Vagina (tissue), 2 donors: ENCODE results near the gene SPRED3. TPM values are rescaled to one million over a fixed set of nuclear protein-coding genes. Genes with fewer than 3 reads are reported as not detected.
"Not testable (repeated sequence)": the region's sequence is repeated elsewhere in the genome, so short reads cannot be mapped to it uniquely, and the experiment has no call there.

ENCODE experiments used
- DNase-seq, 2 donors: peaks; one replicate each; pipeline ENCODE4 v3.0.0-alpha.2; 2017; ENCODE audit errors: extremely low spot score in 2 of 2
- H3K27ac ChIP-seq: fragments of 200-600 bp; sonication (generic); one replicate; pipeline ENCODE4 v1.5.1; 2019
- H3K27me3 ChIP-seq: fragments of 200-600 bp; sonication (generic); one replicate; pipeline ENCODE4 v1.5.1; 2019
- H3K36me3 ChIP-seq, 2 donors: fragments of 200-600 bp; sonication (generic); one replicate each; pipeline ENCODE4 v1.5.1; 2017 to 2019
- H3K4me1 ChIP-seq: fragments of 200-600 bp; sonication (generic); one replicate; pipeline ENCODE4 v1.5.1; 2019
- H3K4me3 ChIP-seq, 2 donors: fragments of 200-600 bp; sonication (generic); 1 replicate in 1 of 2; 2 replicates in 1 of 2; pipeline ENCODE4 v1.5.1; 2016 to 2019
- H3K9me3 ChIP-seq: fragments of 200-600 bp; sonication (generic); one replicate; pipeline ENCODE4 v1.5.1; 2019
- POLR2A ChIP-seq, 2 donors: fragments of 450-650 bp; IDR thresholded peaks; one replicate each; pipeline ENCODE4 v1.6.1; 2017; ENCODE audit warnings: antibody characterized with exemption in 2 of 2, mild to moderate bottlenecking in 2 of 2, moderate library complexity in 2 of 2
- POLR2AphosphoS5 ChIP-seq, 2 donors: sonication (generic); formaldehyde crosslinking; IDR thresholded peaks; one replicate each; pipeline ENCODE4 v1.9.0; 2017; ENCODE audit warnings: antibody characterized with exemption in 2 of 2, mild to moderate bottlenecking in 2 of 2, low read depth in 1 of 2; ENCODE audit not compliant: insufficient read depth in 1 of 2
- intact Hi-C: fragments of 100-400 bp; cut with DNase I; formaldehyde crosslinking; loops from one replicate; pipeline ENCODE4 v1.15.1; 2023
- total RNA-seq: library from RNA; depleted of rRNA; stranded (reverse); fragments of >200 nt; gene quantifications from one replicate; pipeline ENCODE4 v1.2.3, GENCODE V29; 2016
- TF ChIP-seq, protein P1 (sequence below), 3 experiments: fragments of 450-650 bp in 2 of 3; fragments of 200-600 bp in 1 of 3; sonication (generic) in 1 of 3; IDR thresholded peaks; one replicate each; pipeline ENCODE4 v1.5.1; 2017 to 2019; ENCODE audit warnings: antibody characterized with exemption in 3 of 3, mild to moderate bottlenecking in 2 of 3, moderate library complexity in 2 of 3

Gene SPRED3
- total RNA-seq, 1 donor from 2014 or later, result 0.49 TPM

DNA sequence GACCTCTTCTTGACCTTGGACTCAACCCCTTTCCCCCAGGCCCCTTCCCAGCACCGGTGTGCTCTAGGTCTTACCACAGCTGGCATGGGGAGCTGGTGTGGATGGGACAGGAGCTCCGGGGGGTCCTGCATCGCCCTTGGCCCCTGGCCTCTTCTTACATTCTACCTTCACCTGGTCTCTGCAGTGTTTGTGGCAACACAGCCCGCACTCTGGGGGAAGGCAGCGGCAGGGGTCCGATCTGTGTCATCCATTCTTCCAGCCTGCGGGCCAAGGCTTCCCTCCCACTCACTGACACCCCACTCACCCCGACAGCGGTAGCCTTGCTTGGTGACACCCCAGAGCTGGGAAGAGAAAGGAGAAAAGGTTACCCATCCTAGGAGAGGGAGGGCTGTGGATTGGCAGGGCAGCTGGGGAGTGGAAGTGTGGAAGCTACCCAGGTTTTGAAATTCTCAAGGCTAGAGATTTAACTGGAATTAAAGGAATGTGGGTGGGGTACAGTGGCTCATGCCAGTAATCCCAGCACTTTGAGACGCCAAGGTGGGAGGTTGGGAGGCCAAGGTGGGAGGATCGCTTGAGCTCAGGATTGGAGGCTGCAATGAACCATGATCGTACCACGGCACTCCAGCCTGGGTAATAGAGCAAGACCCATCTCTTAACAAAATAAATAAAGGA lies 22.7 kb downstream of the SPRED3 start:
- no peak for DNase-seq

DNA sequence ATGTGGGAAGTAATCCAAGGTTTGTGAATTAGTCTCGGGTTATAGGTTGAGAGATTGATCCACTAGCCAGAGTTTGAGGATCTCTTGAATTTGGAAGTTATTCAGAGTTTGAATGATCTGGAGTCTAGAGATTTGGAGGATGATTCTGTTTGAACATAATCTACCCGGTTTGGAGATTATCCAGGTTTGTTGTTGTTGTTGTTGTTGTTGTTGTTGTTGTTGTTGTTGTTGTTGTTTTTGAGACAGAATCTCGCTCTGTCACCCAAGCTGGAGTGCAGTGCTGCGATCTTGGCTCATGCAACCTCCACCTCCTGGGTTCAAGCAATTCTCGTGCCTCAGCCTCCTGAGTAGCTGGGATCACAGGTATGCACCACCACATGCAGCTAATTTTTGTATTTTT lies 23.4 kb downstream of the SPRED3 start:
- intact Hi-C loops, result loop anchor here (5.0 kb wide), 1 partner anchor 220 kb away; no protein-coding TSS in a partner anchor
- DNase-seq, result not testable (repeated sequence)

More for the DNA sequence above, 22.7 kb downstream of the SPRED3 start:
- no peaks in the 10 kb centered on the region for H3K27me3 ChIP-seq
- H3K27ac ChIP-seq, result no peak overlapping the region
- no peak overlapping the region for H3K4me3 ChIP-seq
- intact Hi-C loops, result loop anchor here (5.0 kb wide), 1 partner anchor 221 kb away; no protein-coding TSS in a partner anchor
- no peaks in the 10 kb centered on the region for H3K4me1 ChIP-seq
- H3K36me3 ChIP-seq, result peaks cover 0 to 8% of the 10 kb centered on the region in 2 donors
- H3K9me3 ChIP-seq, result no peaks in the 10 kb centered on the region
- TF ChIP-seq POLR2A (IDR thresholded peaks at IDR 0.05) (no peak), POLR2AphosphoS5 (IDR thresholded peaks at IDR 0.05; ENCODE audit: insufficient read depth in 1 of 2, low read depth in 1 of 2) (no peak)
- TF ChIP-seq, protein P1, sequence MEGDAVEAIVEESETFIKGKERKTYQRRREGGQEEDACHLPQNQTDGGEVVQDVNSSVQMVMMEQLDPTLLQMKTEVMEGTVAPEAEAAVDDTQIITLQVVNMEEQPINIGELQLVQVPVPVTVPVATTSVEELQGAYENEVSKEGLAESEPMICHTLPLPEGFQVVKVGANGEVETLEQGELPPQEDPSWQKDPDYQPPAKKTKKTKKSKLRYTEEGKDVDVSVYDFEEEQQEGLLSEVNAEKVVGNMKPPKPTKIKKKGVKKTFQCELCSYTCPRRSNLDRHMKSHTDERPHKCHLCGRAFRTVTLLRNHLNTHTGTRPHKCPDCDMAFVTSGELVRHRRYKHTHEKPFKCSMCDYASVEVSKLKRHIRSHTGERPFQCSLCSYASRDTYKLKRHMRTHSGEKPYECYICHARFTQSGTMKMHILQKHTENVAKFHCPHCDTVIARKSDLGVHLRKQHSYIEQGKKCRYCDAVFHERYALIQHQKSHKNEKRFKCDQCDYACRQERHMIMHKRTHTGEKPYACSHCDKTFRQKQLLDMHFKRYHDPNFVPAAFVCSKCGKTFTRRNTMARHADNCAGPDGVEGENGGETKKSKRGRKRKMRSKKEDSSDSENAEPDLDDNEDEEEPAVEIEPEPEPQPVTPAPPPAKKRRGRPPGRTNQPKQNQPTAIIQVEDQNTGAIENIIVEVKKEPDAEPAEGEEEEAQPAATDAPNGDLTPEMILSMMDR (IDR thresholded peaks at IDR 0.05), result no peak

DNA sequence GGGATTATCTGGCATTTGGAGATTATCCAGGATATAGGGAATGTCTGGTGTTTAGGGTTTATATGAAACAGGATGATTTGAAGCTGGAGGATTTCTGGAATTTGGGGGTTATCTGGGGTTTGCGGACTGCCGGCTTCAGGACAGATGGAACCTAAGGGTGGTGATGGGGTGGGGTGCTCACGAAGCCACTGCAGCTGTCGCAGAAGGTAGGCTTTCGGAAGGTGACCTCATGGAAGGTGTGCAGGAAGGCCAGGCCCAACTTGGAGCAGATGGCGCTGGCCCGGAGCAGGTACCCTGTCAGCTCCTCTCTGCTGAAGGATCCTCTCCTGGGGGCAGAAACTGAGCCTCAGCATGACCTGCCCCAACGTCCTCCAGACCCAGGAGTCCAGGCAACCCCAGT lies 24.0 kb downstream of the SPRED3 start:
- TF ChIP-seq POLR2A (IDR thresholded peaks at IDR 0.05), result no peak
- TF ChIP-seq, protein P1 (IDR thresholded peaks at IDR 0.05), result no peak
- no peak for TF ChIP-seq POLR2AphosphoS5 (IDR thresholded peaks at IDR 0.05; ENCODE audit: insufficient read depth in 1 of 2, low read depth in 1 of 2)
- Histone ChIP-seq H3K9me3 (no peaks in the 10 kb centered on the region), H3K27ac (no peak overlapping the region)

More for the DNA sequence above, 23.4 kb downstream of the SPRED3 start:
- not testable (repeated sequence) for H3K4me3 ChIP-seq, H3K9me3 ChIP-seq, H3K27me3 ChIP-seq, H3K4me1 ChIP-seq, H3K36me3 ChIP-seq, H3K27ac ChIP-seq

DNA sequence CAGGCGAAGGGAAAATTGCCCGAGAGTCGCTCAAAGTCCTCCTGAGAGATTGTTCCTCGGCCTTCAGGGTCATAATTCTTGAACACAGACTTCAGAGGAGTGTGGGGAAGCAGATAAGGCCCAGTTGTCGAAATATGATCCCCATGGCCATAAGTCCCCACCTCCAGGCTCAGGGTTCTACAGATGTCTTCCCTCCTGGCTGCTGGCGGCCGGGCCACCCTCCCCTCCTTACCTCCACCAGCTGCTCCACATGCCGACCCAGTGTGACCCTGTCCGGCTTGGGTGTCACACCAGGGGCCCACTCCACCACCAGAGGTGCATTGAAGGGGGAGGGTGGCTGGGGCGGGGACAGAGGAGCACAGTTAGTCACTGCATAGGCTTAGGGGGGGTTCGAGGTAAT lies 24.5 kb downstream of the SPRED3 start:
- Histone ChIP-seq H3K36me3 (no peaks in the 10 kb centered on the region), H3K9me3 (no peaks in the 10 kb centered on the region), H3K27ac (no peak overlapping the region), H3K4me3 (no peak overlapping the region), H3K4me1 (peaks cover 6% of the 10 kb centered on the region), H3K27me3 (no peaks in the 10 kb centered on the region)
- TF ChIP-seq POLR2AphosphoS5 (IDR thresholded peaks at IDR 0.05; ENCODE audit: insufficient read depth in 1 of 2, low read depth in 1 of 2) (no peak), POLR2A (IDR thresholded peaks at IDR 0.05) (no peak)
- TF ChIP-seq, protein P1 (IDR thresholded peaks at IDR 0.05), result no peak
- no peak for DNase-seq
- intact Hi-C loops, result loop anchor here (5.0 kb wide), 1 partner anchor 219 kb away; no protein-coding TSS in a partner anchor

More for the DNA sequence above, 24.0 kb downstream of the SPRED3 start:
- Histone ChIP-seq H3K36me3 (no peaks in the 10 kb centered on the region), H3K4me3 (no peak overlapping the region), H3K4me1 (peaks cover 1% of the 10 kb centered on the region), H3K27me3 (no peaks in the 10 kb centered on the region)
- intact Hi-C loops, result loop anchor here (5.0 kb wide), 1 partner anchor 220 kb away; no protein-coding TSS in a partner anchor
- no peak for DNase-seq

DNA sequence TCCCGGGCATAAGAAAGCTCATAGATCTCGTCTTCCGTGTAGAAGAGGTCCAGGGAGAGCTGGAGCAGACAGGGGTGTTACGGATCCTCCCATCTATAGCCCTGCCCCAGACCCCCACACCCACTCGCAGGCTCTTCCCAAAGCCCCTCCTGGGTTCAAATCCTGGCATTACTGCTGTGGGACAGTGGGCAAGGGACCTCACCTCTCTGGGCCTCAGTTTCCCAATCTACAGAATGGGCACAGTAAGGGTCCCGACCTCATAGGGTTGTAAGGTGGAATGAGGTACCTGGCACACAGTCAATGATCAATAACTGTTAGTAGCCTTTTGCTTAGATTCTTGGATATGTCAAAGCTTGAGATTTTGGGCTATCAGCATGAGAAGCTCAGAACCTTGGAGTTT lies 24.9 kb downstream of the SPRED3 start:
- Histone ChIP-seq H3K4me1 (peaks cover 10% of the 10 kb centered on the region), H3K27me3 (no peaks in the 10 kb centered on the region), H3K27ac (no peak overlapping the region), H3K9me3 (no peaks in the 10 kb centered on the region), H3K4me3 (no peak overlapping the region), H3K36me3 (no peaks in the 10 kb centered on the region)
- TF ChIP-seq, protein P1 (IDR thresholded peaks at IDR 0.05), result no peak
- no peak for TF ChIP-seq POLR2AphosphoS5 (IDR thresholded peaks at IDR 0.05; ENCODE audit: insufficient read depth in 1 of 2, low read depth in 1 of 2)
- no peak for DNase-seq
- intact Hi-C loops, result loop anchor here (5.0 kb wide), 1 partner anchor 219 kb away; no protein-coding TSS in a partner anchor
